CD4-positive, alpha-beta T cell treated with Interleukin-15 for 4 hours (primary cell): Measurements from ENCODE around the gene FTO.

ENCODE experiments used
- DNase-seq: peaks from one replicate; pipeline ENCODE4 v3.0.0-alpha.2; 2020; ENCODE audit warnings: low spot score

Gene FTO

GRCh38 chr16:54159490-54160080 lies 455.6 kb downstream of the FTO start:
- no peak for DNase-seq

GRCh38 chr16:54160252-54160860 lies 456.4 kb downstream of the FTO start:
- DNase-seq = no peak

- no peak for DNase-seq
Measured at GRCh38 chr16:54160939-54161897, 457.3 kb downstream of the FTO start.

GRCh38 chr16:54163197-54163843 lies 459.4 kb downstream of the FTO start:
- DNase-seq = no peak

- DNase-seq = no peak
Measured at GRCh38 chr16:54164789-54165173, 460.8 kb downstream of the FTO start.

- DNase-seq = no peak
Measured at GRCh38 chr16:54165174-54165911, 461.4 kb downstream of the FTO start.

GRCh38 chr16:54165912-54166865 lies 462.2 kb downstream of the FTO start:
- DNase-seq = no peak

GRCh38 chr16:54169112-54169511 lies 465.2 kb downstream of the FTO start:
- no peak for DNase-seq

- no peak for DNase-seq
Measured at GRCh38 chr16:54171626-54172537, 467.9 kb downstream of the FTO start.

- no peak for DNase-seq
Measured at GRCh38 chr16:54173490-54173889, 469.5 kb downstream of the FTO start.

- no peak for DNase-seq
Measured at GRCh38 chr16:54174201-54174600, 470.2 kb downstream of the FTO start.

GRCh38 chr16:54174750-54175149 lies 470.8 kb downstream of the FTO start:
- no peak for DNase-seq

- DNase-seq = no peak
Measured at GRCh38 chr16:54175169-54175551, 471.2 kb downstream of the FTO start.

- no peak for DNase-seq
Measured at GRCh38 chr16:54175552-54176375, 471.8 kb downstream of the FTO start.

GRCh38 chr16:54176376-54176901 lies 472.5 kb downstream of the FTO start:
- no peak for DNase-seq

GRCh38 chr16:54177052-54177861 lies 473.3 kb downstream of the FTO start:
- DNase-seq = no peak

- no peak for DNase-seq
Measured at GRCh38 chr16:54177862-54178477, 474.0 kb downstream of the FTO start.
